GM12872 (cell line): ENCODE results near the gene LCNL1.

ENCODE experiments used
- CTCF ChIP-seq: IDR thresholded peaks from 3 replicates; pipeline ENCODE4 v1.5.1; 2011; ENCODE audit warnings: low read depth, mild to moderate bottlenecking, low read length, moderate library complexity; ENCODE audit not compliant: insufficient read depth

Gene LCNL1

GRCh38 chr9:136940526-136941230, 42.1 kb upstream of the LCNL1 start:
- no peak for TF ChIP-seq CTCF

- TF ChIP-seq CTCF: no peak
Measured at GRCh38 chr9:136941231-136942111, 41.3 kb upstream of the LCNL1 start.

DNA sequence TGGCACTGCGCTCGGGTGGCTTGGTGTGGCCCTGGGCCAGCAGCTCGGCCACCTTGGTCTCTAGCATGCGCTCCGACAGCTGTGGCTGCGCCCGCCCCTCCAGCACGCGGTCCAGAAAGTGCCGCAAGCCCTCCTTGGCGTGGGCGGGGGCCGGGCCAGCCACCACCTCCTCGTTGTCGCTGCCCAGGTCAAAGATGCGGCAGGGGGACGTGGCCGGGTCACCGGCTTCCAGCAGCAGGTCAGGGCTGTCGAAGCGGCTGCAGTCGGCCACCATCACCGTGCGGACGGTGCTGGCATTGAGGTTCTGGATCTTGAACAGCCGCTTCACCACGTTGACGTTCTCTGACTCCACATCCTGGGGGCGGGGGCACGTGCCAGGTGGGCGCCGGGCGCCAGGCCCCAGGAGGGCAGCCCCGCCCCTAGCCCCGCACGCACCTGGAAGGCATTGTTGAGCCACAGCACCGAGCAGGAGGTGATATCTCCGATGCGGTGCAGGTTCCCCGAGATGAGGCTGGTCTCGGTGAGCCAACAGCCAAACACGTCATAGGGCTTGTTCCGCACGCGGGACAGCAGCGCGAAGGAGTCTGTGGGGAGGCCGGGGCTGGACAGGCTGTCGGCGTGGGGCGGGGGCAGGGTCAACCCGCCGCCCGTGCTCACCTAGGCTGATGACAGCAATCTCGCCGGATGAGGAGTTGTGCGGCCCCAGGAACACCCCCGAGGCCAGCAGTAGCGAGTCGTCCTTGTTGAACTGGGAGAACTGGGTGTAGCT, 40.5 kb upstream of the LCNL1 start:
- TF ChIP-seq CTCF: no peak

DNA sequence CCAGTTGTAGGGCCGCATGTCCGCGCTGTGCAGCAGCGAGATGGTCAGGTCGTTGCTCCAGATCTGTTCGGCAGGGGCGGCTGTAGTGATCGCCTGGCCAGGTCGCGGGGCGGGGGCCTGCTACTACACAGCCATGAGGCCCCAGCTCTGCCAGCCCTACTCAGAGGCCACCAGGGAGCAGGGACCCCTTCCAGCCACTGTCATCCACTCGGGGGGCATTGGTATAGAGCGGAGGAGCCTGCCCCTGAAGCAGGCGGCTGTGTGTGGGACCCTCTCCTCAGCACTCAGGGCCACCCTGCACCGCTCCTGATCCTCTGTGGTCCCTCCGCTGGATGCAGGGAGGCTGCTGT, 39.9 kb upstream of the LCNL1 start:
- TF ChIP-seq CTCF: no peak

DNA sequence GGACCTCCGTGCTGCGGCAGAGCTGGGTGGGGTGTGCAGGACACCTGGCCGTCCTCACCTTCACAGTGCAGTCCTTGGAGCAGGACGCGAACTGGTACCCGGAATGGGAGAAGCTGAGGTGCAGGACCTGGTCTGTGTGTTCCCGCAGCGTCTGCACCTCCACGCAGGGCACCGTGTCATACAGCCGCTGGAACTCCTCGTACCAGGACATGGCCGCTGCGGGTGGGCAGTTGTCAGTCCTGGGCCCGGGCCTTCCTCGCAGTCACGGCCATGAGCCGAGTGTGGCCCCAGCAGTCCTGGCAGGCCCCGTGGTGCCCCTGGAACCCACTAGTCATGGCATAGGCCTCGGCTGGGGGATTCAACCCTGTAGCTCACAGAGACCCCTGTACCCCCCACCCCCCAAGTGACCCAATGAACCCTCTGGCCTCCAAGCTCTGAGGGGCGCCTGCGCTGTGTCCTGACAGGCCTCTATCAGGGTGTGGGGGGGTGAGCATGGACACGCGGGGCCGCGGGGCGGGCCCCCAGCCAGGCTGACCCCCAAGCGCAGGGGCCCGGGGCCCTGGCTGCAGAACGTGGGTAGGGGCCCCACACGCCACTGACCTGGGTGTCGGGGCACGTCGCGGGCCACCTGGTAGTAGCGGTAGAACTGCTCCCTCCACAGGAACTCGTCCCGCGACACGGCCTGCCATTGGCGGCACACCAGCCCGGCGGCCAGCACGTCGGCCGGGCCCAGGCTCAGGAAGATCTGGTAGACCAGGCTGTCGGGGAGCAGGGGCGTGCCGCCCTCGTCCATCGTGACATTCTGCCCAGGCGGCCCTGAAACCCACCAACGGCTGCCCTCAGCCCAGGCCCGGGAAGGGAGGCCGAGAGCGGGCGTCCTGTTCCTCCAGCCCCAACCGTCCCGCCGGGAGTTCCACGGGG, 39.2 kb upstream of the LCNL1 start:
- TF ChIP-seq CTCF: no peak

DNA sequence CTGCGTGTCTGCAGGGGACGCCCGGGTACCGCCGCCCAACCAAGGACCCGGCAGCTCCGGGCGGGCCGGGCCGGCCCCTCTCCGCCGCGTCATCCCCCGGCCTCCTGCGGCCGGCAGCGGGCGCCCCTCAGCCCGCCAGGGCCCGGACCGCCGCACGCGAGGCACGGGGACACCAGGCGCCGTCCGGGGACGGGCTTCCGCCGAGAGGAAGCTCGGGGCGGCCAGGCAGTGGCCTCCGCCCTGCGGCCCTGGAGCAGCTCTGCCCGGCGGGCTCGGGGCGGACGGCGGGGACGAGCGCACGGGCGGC, 38.6 kb upstream of the LCNL1 start:
- 0 out of 3 replicates have a peak, but pooled peaks have one; percentile 8 for TF ChIP-seq CTCF
